ENCODE data around the gene SMARCAD1. TPM values are rescaled to one million over a fixed set of nuclear protein-coding genes. Genes with fewer than 3 reads are reported as not detected.

SMARCAD1 gene
- total RNA-seq, 6 donors from 2014 or later: 12.1 to 25.0 (median 17.4) TPM

- H3K4me1 ChIP-seq: no peaks in the 10 kb centered on the region
- no peak overlapping the region for H3K27ac ChIP-seq
- peaks cover 0 to 5% (median 0%) of the 10 kb centered on the region in 4 donors for H3K9me3 ChIP-seq
- ATAC-seq (ENCODE audit: low FRiP score in 2 of 2): no peak
- TF ChIP-seq CTCF (IDR thresholded peaks at IDR 0.05) (no peak), POLR2AphosphoS5 (IDR thresholded peaks at IDR 0.05) (no peak), POLR2A (IDR thresholded peaks at IDR 0.05) (no peak)
- DNase-seq: no peak
- no peaks in the 10 kb centered on the region for H3K36me3 ChIP-seq
- WGBS, 2 donors: 81% methylated on average over 3 of the region's 3 CpGs
- H3K27me3 ChIP-seq: no peaks in the 10 kb centered on the region
- H3K4me3 ChIP-seq: no peak overlapping the region
Observed at GRCh38 chr4:94165256-94165655, 42.4 kb upstream of the SMARCAD1 start.

GRCh38 chr4:94168321-94168720 is 39.3 kb upstream of the SMARCAD1 start:
- WGBS, 2 donors: 91% methylated on average over 2 of the region's 2 CpGs
- Histone ChIP-seq H3K4me1 (no peaks in the 10 kb centered on the region), H3K27ac (no peak overlapping the region), H3K27me3 (no peaks in the 10 kb centered on the region), H3K9me3 (peaks cover 0 to 5% (median 0%) of the 10 kb centered on the region in 4 donors), H3K4me3 (no peak overlapping the region), H3K36me3 (no peaks in the 10 kb centered on the region)
- ATAC-seq (ENCODE audit: low FRiP score in 2 of 2) (no peak), DNase-seq (no peak)
- TF ChIP-seq POLR2AphosphoS5 (IDR thresholded peaks at IDR 0.05) (no peak), POLR2A (IDR thresholded peaks at IDR 0.05) (no peak), CTCF (IDR thresholded peaks at IDR 0.05) (no peak), EP300 (IDR thresholded peaks at IDR 0.05) (no peak)

- Histone ChIP-seq H3K27me3 (no peaks in the 10 kb centered on the region), H3K27ac (no peak overlapping the region), H3K36me3 (no peaks in the 10 kb centered on the region), H3K4me1 (no peaks in the 10 kb centered on the region), H3K9me3 (peaks cover 0 to 5% (median 0%) of the 10 kb centered on the region in 4 donors), H3K4me3 (no peak overlapping the region)
- ATAC-seq (ENCODE audit: low FRiP score in 2 of 2): no peak
- peak in 1 of 2 donors; percentile 76 for DNase-seq
- no peak for TF ChIP-seq EP300 (IDR thresholded peaks at IDR 0.05)
- TF ChIP-seq POLR2A (IDR thresholded peaks at IDR 0.05): no peak
- no peak for TF ChIP-seq CTCF (IDR thresholded peaks at IDR 0.05)
- WGBS, 2 donors: 97 to 100% methylated on average over 6 to 25 of the region's 37 CpGs
Observed at GRCh38 chr4:94169803-94170372, 37.8 kb upstream of the SMARCAD1 start.

GRCh38 chr4:94171616-94172015 is 36.0 kb upstream of the SMARCAD1 start:
- DNase-seq (no peak), ATAC-seq (ENCODE audit: low FRiP score in 2 of 2) (no peak)
- Histone ChIP-seq H3K4me3 (no peak overlapping the region), H3K27me3 (no peaks in the 10 kb centered on the region), H3K4me1 (no peaks in the 10 kb centered on the region), H3K9me3 (peaks cover 0 to 5% (median 0%) of the 10 kb centered on the region in 4 donors), H3K27ac (no peak overlapping the region), H3K36me3 (no peaks in the 10 kb centered on the region)
- 77 to 78% methylated on average over 4 of the region's 4 CpGs for WGBS, 2 donors
- no peak for TF ChIP-seq POLR2AphosphoS5 (IDR thresholded peaks at IDR 0.05)
- TF ChIP-seq POLR2A (IDR thresholded peaks at IDR 0.05): no peak

GRCh38 chr4:94175553-94176261 is 32.0 kb upstream of the SMARCAD1 start:
- no peaks in the 10 kb centered on the region for H3K4me1 ChIP-seq
- 77 to 80% methylated on average over 6 of the region's 6 CpGs for WGBS, 2 donors
- no peak overlapping the region for H3K27ac ChIP-seq
- no peak overlapping the region for H3K4me3 ChIP-seq
- ATAC-seq (ENCODE audit: low FRiP score in 2 of 2): no peak
- no peaks in the 10 kb centered on the region for H3K36me3 ChIP-seq
- no peak for DNase-seq
- no peaks in the 10 kb centered on the region for H3K9me3 ChIP-seq
- TF ChIP-seq POLR2AphosphoS5 (IDR thresholded peaks at IDR 0.05): no peak
- TF ChIP-seq POLR2A (IDR thresholded peaks at IDR 0.05): no peak
- no peak for TF ChIP-seq EP300 (IDR thresholded peaks at IDR 0.05)
- TF ChIP-seq CTCF (IDR thresholded peaks at IDR 0.05): no peak
- H3K27me3 ChIP-seq: no peaks in the 10 kb centered on the region

Data from upper lobe of left lung (tissue), 6 donors.